Ovary (tissue), 3 donors: ENCODE results near the gene RHOBTB1.

ENCODE experiments used
- EP300 ChIP-seq: sonication (generic); formaldehyde crosslinking; IDR thresholded peaks from one replicate; pipeline ENCODE4 v1.6.1; 2017; ENCODE audit warnings: antibody characterized with exemption
- POLR2A ChIP-seq: fragments of 450-650 bp; IDR thresholded peaks from one replicate; pipeline ENCODE4 v1.6.1; 2017; ENCODE audit warnings: antibody characterized with exemption, mild to moderate bottlenecking, moderate library complexity
- TF ChIP-seq, protein P1 (sequence below), 3 donors: fragments of 450-650 bp in 2 of 3; fragments of 200-600 bp in 1 of 3; IDR thresholded peaks; one replicate each; pipeline versions ENCODE4 v1.5.1 to v1.8.0; 2016 to 2022; ENCODE audit warnings: antibody characterized with exemption in 3 of 3, mild to moderate bottlenecking in 1 of 3
- donor health status: DM: no; HTN: no; CAD: no.

DNA sequence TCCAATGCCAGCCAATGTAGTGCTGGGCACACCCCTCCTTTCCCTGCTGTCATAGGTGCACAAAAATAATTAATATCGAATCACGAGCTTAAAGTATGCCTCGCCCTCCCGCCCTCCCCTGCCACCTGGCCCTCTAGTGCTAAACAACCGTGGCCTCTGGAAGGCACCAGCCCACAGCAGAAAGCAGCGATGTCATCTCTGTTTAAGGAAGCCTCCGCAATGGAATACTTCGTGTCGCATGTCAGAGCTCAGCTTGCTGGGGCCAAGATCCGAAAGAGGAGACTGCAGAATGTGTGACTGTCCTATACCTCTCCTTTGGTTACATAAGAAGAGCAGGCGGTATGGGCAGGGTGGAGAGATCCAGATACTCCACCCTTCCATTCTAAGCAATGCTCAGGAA, 71.5 kb downstream of the RHOBTB1 start:
- TF ChIP-seq, protein P1, sequence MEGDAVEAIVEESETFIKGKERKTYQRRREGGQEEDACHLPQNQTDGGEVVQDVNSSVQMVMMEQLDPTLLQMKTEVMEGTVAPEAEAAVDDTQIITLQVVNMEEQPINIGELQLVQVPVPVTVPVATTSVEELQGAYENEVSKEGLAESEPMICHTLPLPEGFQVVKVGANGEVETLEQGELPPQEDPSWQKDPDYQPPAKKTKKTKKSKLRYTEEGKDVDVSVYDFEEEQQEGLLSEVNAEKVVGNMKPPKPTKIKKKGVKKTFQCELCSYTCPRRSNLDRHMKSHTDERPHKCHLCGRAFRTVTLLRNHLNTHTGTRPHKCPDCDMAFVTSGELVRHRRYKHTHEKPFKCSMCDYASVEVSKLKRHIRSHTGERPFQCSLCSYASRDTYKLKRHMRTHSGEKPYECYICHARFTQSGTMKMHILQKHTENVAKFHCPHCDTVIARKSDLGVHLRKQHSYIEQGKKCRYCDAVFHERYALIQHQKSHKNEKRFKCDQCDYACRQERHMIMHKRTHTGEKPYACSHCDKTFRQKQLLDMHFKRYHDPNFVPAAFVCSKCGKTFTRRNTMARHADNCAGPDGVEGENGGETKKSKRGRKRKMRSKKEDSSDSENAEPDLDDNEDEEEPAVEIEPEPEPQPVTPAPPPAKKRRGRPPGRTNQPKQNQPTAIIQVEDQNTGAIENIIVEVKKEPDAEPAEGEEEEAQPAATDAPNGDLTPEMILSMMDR (IDR thresholded peaks at IDR 0.05) = no peak
- TF ChIP-seq EP300 = no peak
- TF ChIP-seq POLR2A = no peak
